Lung (tissue), 12 donors: Measurements from ENCODE around the gene LPIN3. TPM values are rescaled to one million over a fixed set of nuclear protein-coding genes. Genes with fewer than 3 reads are reported as not detected.
A peak's percentile ranks its signal among the peaks of the same experiment; 100 is the strongest.

ENCODE experiments used
- ATAC-seq: fragments of 200-7000 bp; cut with Tn5 transposase; one replicate; pipeline ENCODE4 v1.9.1; 2020; ENCODE audit warnings: moderate number of reproducible peaks; ENCODE audit not compliant: insufficient read depth, low FRiP score
- DNase-seq, 3 donors: peaks; one replicate each; pipeline ENCODE4 v3.0.0-alpha.2; 2013 to 2017
- H3K27ac ChIP-seq, 2 donors: one replicate each; pipeline ENCODE4 v1.5.1; 2013; ENCODE audit warnings: mild to moderate bottlenecking in 2 of 2, moderate library complexity in 2 of 2, control low read depth in 1 of 2, inconsistent platforms in 1 of 2, low read depth in 1 of 2, low read length in 1 of 2
- H3K27me3 ChIP-seq, 3 donors: one replicate each; pipeline ENCODE4 v1.5.1; 2013; ENCODE audit warnings: low read length in 2 of 3; ENCODE audit not compliant: control insufficient read depth in 3 of 3, insufficient read depth in 3 of 3
- H3K36me3 ChIP-seq, 4 donors: one replicate each; pipeline ENCODE4 v1.5.1; 2013; ENCODE audit warnings: low read length in 4 of 4, mild to moderate bottlenecking in 1 of 4, moderate library complexity in 1 of 4; ENCODE audit not compliant: control insufficient read depth in 4 of 4, insufficient read depth in 4 of 4
- H3K4me1 ChIP-seq, 5 donors: one replicate each; pipeline ENCODE4 v1.5.1; 2013; ENCODE audit warnings: low read length in 5 of 5, mild to moderate bottlenecking in 2 of 5, moderate library complexity in 1 of 5; ENCODE audit not compliant: control insufficient read depth in 5 of 5, insufficient read depth in 5 of 5
- H3K4me3 ChIP-seq: one replicate; pipeline ENCODE4 v1.5.1; 2013; ENCODE audit warnings: mild to moderate bottlenecking, control low read depth, moderate library complexity
- H3K9ac ChIP-seq, 2 donors: one replicate each; pipeline ENCODE4 v1.5.1; 2013; ENCODE audit warnings: low read length in 2 of 2, control low read depth in 1 of 2; ENCODE audit not compliant: insufficient read depth in 1 of 2
- H3K9me3 ChIP-seq, 4 donors: one replicate each; pipeline ENCODE4 v1.5.1; 2013; ENCODE audit warnings: low read length in 3 of 4, mild to moderate bottlenecking in 1 of 4, moderate library complexity in 1 of 4; ENCODE audit not compliant: control insufficient read depth in 4 of 4, insufficient read depth in 3 of 4
- CTCF ChIP-seq: IDR thresholded peaks from 2 replicates; pipeline ENCODE4 v1.5.1; 2012; ENCODE audit warnings: mild to moderate bottlenecking; ENCODE audit errors: control extremely low read depth, extremely low read depth
- WGBS, 2 donors: extraction: QIAGEN DNeasy Blood & Tissue Kit; methylation state at CpG; one replicate each; pipeline ENCODE4 v1.1.7; 2013; 5-methylcytosine and 5-hydroxymethylcytosine counted together
- polyA plus RNA-seq, 2 donors: library from polyadenylated mRNA; stranded (reverse); fragments of 200-250 nt; gene quantifications; one replicate each; pipeline ENCODE4 v1.2.1, GENCODE V29; 2013
- total RNA-seq, 2 donors: library from RNA; depleted of rRNA in 1 of 2; stranded (reverse); fragments of >200 nt in 1 of 2; gene quantifications; one replicate each; pipeline ENCODE4 v1.2.1, GENCODE V29; 2014 to 2021
- donor health status: control.
- donor health status: control.
- donor health status: Bipolar disorder and iron deficiency.
- donor health status: healthy.
- donor health status: DM: yes; HTN: yes; CAD: no.

LPIN3 gene
- total and polyA plus RNA-seq, 4 donors, result 5.2 to 16.4 (median 10.4) TPM

DNA sequence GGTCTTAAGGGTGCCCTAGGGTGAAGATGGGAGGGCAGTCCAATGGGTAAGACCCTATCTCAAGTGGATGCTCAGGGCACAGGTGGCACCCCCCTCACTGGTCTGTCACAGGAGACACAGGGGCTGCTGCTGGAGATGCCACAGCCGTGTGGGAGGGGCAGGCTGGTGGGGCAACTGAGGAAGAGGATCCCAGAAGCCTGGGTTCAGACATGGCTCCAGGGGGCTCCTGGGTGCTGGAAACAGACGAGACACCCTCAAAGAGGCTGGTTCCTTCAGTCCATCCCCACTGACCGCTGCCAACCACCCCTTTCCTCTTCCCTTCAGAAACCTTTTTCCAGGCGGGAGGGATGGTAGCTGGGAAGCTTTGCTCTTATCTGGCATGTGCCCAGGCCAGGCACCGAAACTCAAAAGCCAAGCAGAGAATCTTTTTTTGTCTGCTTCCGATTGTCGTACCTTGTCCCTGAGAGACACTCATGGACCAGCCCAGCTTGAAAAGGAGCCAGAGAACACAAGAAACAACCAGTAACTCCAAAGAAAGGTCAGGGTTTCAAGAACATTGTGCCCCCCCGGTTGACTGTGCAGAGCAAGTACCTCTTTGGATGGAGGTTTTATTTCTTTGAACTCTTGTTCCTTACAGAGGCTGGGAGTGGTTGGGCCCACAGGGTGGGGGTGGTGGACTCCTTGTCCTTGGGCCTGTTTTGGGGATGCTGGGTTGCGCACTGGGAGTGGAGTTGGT lies 54.5 kb downstream of the LPIN3 start:
- H3K9me3 ChIP-seq, result no peaks in the 10 kb centered on the region
- no peak for TF ChIP-seq CTCF

DNA sequence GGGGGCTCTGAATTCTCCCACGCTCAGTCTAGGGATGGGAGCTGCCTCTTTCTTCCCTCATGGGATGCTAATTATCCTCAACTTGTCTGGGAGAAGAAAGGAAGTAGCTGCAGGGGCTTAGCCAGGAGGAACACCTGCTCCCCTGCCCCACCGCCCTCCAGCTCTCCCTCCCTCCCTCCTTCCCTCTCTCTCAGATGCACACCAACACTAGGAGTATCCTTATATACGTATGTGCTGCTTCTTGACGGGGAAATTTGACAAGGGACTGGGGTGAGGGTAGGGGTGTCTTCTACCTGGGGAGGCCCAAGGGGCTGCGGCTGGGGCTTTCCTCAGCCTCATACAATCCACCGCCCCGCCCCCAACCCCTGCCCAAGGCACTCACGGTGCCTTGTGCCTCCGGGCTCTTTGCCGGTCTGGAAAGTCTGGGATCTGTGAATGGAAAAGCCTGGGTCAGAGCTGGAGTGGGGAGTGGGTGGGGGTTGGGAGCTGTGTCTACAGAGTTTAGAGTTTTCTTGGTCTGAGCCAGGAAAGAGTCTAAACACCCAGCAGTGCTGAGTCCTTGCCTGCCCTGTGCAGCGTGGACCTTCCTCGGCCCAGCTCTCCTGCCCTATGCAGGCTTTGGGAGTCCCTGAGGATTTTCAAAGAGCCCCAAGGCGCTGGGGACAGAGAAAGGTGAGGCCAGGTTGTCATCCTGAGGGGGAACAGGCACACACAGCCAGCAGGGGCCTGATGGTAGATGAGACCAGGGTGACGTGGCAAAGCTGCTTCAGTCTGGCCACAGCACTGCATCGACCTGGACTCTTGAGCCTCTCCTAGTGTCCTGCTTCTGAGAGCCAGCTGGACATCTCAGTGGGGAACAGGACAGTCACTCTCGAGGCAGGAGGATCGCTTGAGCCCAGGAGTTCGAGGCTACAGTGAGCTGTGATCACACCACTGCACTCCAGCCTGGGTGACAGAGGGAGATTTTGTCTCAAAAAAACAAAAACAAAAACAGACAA lies 55.3 kb downstream of the LPIN3 start:
- H3K9ac ChIP-seq, result no peak overlapping the region
- no peak for TF ChIP-seq CTCF
- H3K27ac ChIP-seq, result no peak overlapping the region
- H3K27me3 ChIP-seq, result no peaks in the 10 kb centered on the region
- no peak overlapping the region for H3K4me3 ChIP-seq
- DNase-seq, result peak in 1 of 3 donors; percentile 47
- H3K9me3 ChIP-seq, result no peaks in the 10 kb centered on the region
- peaks cover 0 to 16% (median 8%) of the 10 kb centered on the region in 5 donors for H3K4me1 ChIP-seq
- ATAC-seq, result no peak
- WGBS, 2 donors, result 61 to 71% methylated on average over 18 of the region's 18 CpGs
- H3K36me3 ChIP-seq, result no peaks in the 10 kb centered on the region

More for the DNA sequence above, 54.5 kb downstream of the LPIN3 start:
- H3K4me1 ChIP-seq, result peaks cover 0 to 16% (median 8%) of the 10 kb centered on the region in 5 donors
- ATAC-seq (no peak), DNase-seq (no peak)
- H3K27ac ChIP-seq, result no peak overlapping the region
- no peak overlapping the region for H3K9ac ChIP-seq
- H3K4me3 ChIP-seq, result no peak overlapping the region
- WGBS, 2 donors, result 77 to 86% methylated on average over 9 of the region's 9 CpGs
- no peaks in the 10 kb centered on the region for H3K36me3 ChIP-seq
- no peaks in the 10 kb centered on the region for H3K27me3 ChIP-seq

- no peak overlapping the region for H3K4me3 ChIP-seq
- H3K4me1 ChIP-seq, result peaks cover 0 to 9% (median 3%) of the 10 kb centered on the region in 5 donors
- H3K27me3 ChIP-seq, result no peaks in the 10 kb centered on the region
- whole genome bisulfite sequencing, 2 donors, result 81 to 89% methylated on average over 2 of the region's 2 CpGs
- H3K9ac ChIP-seq, result no peak overlapping the region
- H3K9me3 ChIP-seq, result no peaks in the 10 kb centered on the region
- DNase-seq (peak; percentile 80 to 95 (median 93)), ATAC-seq (no peak)
- no peak overlapping the region for H3K27ac ChIP-seq
- peaks cover 0 to 2% (median under 1%) of the 10 kb centered on the region in 4 donors for H3K36me3 ChIP-seq
- TF ChIP-seq CTCF, result no peak
These were observed 57.8 kb downstream of the LPIN3 start for GRCh38 chr20:41398408-41398807.
